Memory B cell (primary cell): Measurements from ENCODE around the gene LGALS3.

Experiments
- ATAC-seq: fragments of 150-1000 bp; cut with Tn5 transposase; 2 replicates; pipeline ENCODE4 v1.10.0; 2021; ENCODE audit warnings: low read depth, mild to moderate bottlenecking, moderate library complexity
- DNase-seq, 2 donors: peaks; one replicate each; pipeline ENCODE4 v3.0.0; 2022; ENCODE audit warnings: low spot score in 2 of 2
- H3K27ac Mint-ChIP-seq: one replicate; pipeline ENCODE4 v1.8.0; 2022; ENCODE audit warnings: mild to moderate bottlenecking, moderate library complexity, mixed read lengths
- H3K27me3 Mint-ChIP-seq: one replicate; pipeline ENCODE4 v1.8.0; 2022; ENCODE audit warnings: mixed read lengths
- H3K36me3 Mint-ChIP-seq: one replicate; pipeline ENCODE4 v1.8.0; 2022; ENCODE audit warnings: mild to moderate bottlenecking, mixed read lengths
- H3K4me1 Mint-ChIP-seq: one replicate; pipeline ENCODE4 v1.8.0; 2022; ENCODE audit warnings: mixed read lengths
- H3K4me3 Mint-ChIP-seq: one replicate; pipeline ENCODE4 v1.8.0; 2022; ENCODE audit warnings: mild to moderate bottlenecking, moderate library complexity, mixed read lengths
- H3K9me3 Mint-ChIP-seq: one replicate; pipeline ENCODE4 v1.8.0; 2022; ENCODE audit warnings: mixed read lengths

The LGALS3 gene

DNA sequence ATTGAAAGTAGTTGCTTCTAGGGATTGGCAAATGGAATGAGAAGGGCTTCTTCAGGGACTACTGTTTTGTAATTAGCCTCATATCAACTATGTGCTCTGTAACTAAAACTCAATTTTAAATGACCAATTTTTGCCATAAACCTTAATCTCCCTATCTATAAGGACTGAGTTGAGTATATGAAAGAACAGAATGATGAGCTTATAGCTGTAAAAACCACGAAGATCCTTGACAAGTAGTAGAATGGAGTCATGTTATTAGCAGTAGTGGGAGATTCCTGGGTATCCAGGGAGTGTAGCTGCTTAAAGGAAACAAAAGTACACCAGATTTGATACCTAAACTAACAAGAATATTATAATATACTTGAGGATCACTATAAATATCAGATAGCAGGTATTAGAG is 28.0 kb downstream of the LGALS3 start:
- Mint-ChIP-seq H3K27ac (peak overlapping the region; percentile 4), H3K4me1 (peaks cover 5% of the 10 kb centered on the region), H3K4me3 (no peak overlapping the region), H3K9me3 (no peaks in the 10 kb centered on the region), H3K36me3 (no peaks in the 10 kb centered on the region), H3K27me3 (no peaks in the 10 kb centered on the region)
- DNase-seq (no peak), ATAC-seq (no peak)

GRCh38 chr14:55158412-55158811 is 29.4 kb downstream of the LGALS3 start:
- no peaks in the 10 kb centered on the region for H3K9me3 Mint-ChIP-seq
- no peak for DNase-seq
- no peak overlapping the region for H3K4me3 Mint-ChIP-seq
- no peaks in the 10 kb centered on the region for H3K27me3 Mint-ChIP-seq
- H3K4me1 Mint-ChIP-seq = peaks cover 5% of the 10 kb centered on the region
- no peak for ATAC-seq
- no peak overlapping the region for H3K27ac Mint-ChIP-seq
- H3K36me3 Mint-ChIP-seq = no peaks in the 10 kb centered on the region

DNA sequence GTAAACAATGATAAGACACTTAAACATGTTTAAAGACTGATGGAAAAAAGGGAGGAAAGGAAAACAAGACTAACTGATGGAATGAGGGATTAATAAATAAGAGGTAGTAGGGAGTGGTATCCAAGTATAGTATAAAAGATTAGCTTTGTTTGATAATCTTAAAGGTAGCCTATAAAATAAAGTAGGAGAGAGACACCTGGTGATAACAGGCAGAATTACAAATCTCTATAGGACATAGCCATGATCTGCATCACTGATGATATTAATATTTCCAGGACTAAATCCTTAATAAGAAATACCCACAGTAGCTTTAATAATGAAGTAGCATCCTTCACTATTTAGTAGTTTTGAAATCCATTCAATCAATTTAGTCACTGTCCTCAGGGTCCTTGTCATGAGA is 31.9 kb downstream of the LGALS3 start:
- no peaks in the 10 kb centered on the region for H3K36me3 Mint-ChIP-seq
- no peak overlapping the region for H3K27ac Mint-ChIP-seq
- DNase-seq (peak in 1 of 2 donors; percentile 11), ATAC-seq (peak; percentile 75)
- H3K9me3 Mint-ChIP-seq = no peaks in the 10 kb centered on the region
- H3K4me3 Mint-ChIP-seq = no peak overlapping the region
- peaks cover 5% of the 10 kb centered on the region for H3K4me1 Mint-ChIP-seq
- H3K27me3 Mint-ChIP-seq = no peaks in the 10 kb centered on the region

GRCh38 chr14:55170526-55170925 is 41.5 kb downstream of the LGALS3 start:
- no peak overlapping the region for H3K4me3 Mint-ChIP-seq
- no peaks in the 10 kb centered on the region for H3K9me3 Mint-ChIP-seq
- DNase-seq (no peak), ATAC-seq (no peak)
- no peaks in the 10 kb centered on the region for H3K27me3 Mint-ChIP-seq
- no peaks in the 10 kb centered on the region for H3K36me3 Mint-ChIP-seq
- H3K27ac Mint-ChIP-seq = no peak overlapping the region
- no peaks in the 10 kb centered on the region for H3K4me1 Mint-ChIP-seq

DNA sequence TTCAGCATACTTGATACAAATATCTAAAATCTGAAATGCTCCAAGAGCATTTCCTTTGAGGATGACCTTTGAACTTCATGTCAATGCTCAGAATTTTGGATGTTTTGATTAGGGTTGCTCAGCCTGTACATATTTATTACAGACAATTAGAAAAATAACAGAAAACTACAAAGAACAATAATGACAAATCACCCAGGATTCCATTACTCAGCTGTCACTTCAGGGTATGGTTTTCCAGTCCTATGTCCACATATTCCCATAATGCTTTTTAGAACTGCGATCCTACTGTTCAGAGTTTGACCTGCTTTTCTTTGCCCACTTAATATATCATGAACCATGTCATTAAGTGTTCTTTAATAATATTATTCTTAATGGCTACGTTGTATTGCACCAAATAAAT is 51.0 kb downstream of the LGALS3 start:
- Mint-ChIP-seq H3K4me3 (no peak overlapping the region), H3K9me3 (no peaks in the 10 kb centered on the region), H3K4me1 (peaks cover 4% of the 10 kb centered on the region), H3K36me3 (no peaks in the 10 kb centered on the region), H3K27me3 (no peaks in the 10 kb centered on the region), H3K27ac (no peak overlapping the region)
- no peak for DNase-seq
- ATAC-seq = no peak

- H3K4me1 Mint-ChIP-seq = peaks cover 4% of the 10 kb centered on the region
- H3K36me3 Mint-ChIP-seq = no peaks in the 10 kb centered on the region
- H3K9me3 Mint-ChIP-seq = no peaks in the 10 kb centered on the region
- peak overlapping the region; percentile 74 for H3K27ac Mint-ChIP-seq
- no peaks in the 10 kb centered on the region for H3K27me3 Mint-ChIP-seq
- H3K4me3 Mint-ChIP-seq = peak overlapping the region; percentile 48
- DNase-seq (no peak), ATAC-seq (no peak)
Measured at GRCh38 chr14:55180434-55180833, 51.4 kb downstream of the LGALS3 start.

DNA sequence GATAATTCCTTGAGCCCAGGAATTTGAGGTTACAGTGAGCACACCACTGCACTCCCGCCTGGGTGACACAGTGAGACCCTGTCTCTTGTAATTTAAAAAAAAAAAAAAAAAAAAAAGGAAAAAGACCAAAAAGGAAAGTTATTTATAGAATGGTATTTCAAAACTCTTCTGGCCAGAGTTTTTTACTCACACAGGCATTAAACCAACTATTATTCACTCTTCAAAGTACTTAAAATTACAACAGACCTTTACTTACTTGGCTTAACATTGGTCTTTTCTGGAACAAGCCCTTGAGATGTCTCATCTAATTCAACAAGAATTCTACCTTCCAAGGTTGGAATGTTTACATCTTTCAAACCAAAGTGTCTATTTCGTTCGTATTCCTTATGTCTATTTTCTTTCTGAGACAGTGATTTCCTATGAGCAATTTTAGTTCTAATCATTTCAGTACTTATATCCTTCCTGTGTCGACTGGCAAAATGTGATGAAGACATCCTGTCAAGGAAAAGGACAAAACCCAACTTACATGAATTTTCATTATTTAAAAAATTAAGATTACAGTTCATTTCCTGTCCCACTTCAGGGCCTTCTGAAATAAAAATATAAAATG is 59.7 kb downstream of the LGALS3 start:
- H3K4me3 Mint-ChIP-seq = no peak overlapping the region
- no peak overlapping the region for H3K27ac Mint-ChIP-seq
- H3K9me3 Mint-ChIP-seq = no peaks in the 10 kb centered on the region
- no peaks in the 10 kb centered on the region for H3K36me3 Mint-ChIP-seq
- no peaks in the 10 kb centered on the region for H3K27me3 Mint-ChIP-seq
- DNase-seq (no peak), ATAC-seq (no peak)
- peaks cover 11% of the 10 kb centered on the region for H3K4me1 Mint-ChIP-seq

- no peak overlapping the region for H3K27ac Mint-ChIP-seq
- ATAC-seq (no peak), DNase-seq (no peak)
- H3K4me3 Mint-ChIP-seq = peak overlapping the region; percentile 93
- peaks cover 11% of the 10 kb centered on the region for H3K4me1 Mint-ChIP-seq
- H3K27me3 Mint-ChIP-seq = no peaks in the 10 kb centered on the region
- H3K9me3 Mint-ChIP-seq = no peaks in the 10 kb centered on the region
- H3K36me3 Mint-ChIP-seq = no peaks in the 10 kb centered on the region
Measured at GRCh38 chr14:55190906-55191202, 61.8 kb downstream of the LGALS3 start.

- H3K4me1 Mint-ChIP-seq = peaks cover 11% of the 10 kb centered on the region
- no peaks in the 10 kb centered on the region for H3K9me3 Mint-ChIP-seq
- H3K27ac Mint-ChIP-seq = peak within 1 kb of the TSS; percentile 67
- H3K36me3 Mint-ChIP-seq = no peaks in the 10 kb centered on the region
- H3K27me3 Mint-ChIP-seq = no peaks in the 10 kb centered on the region
- H3K4me3 Mint-ChIP-seq = peak within 1 kb of the TSS; percentile 93
- DNase-seq = peak; percentile 66 to 70
- ATAC-seq = peak; percentile 99
Measured at GRCh38 chr14:55191203-55192053, 62.4 kb downstream of the LGALS3 start, which contains the start of gene DLGAP5. Gene DLGAP5, minus strand, starts transcription at chr14:55191585. Its CDS starts 2,406 bp downstream, at chr14:55189179.

- H3K9me3 Mint-ChIP-seq = no peaks in the 10 kb centered on the region
- no peaks in the 10 kb centered on the region for H3K36me3 Mint-ChIP-seq
- no peaks in the 10 kb centered on the region for H3K27me3 Mint-ChIP-seq
- peak overlapping the region; percentile 93 for H3K4me3 Mint-ChIP-seq
- ATAC-seq (no peak), DNase-seq (no peak)
- peaks cover 11% of the 10 kb centered on the region for H3K4me1 Mint-ChIP-seq
- H3K27ac Mint-ChIP-seq = no peak overlapping the region
Measured at GRCh38 chr14:55192054-55192621, 63.1 kb downstream of the LGALS3 start.

DNA sequence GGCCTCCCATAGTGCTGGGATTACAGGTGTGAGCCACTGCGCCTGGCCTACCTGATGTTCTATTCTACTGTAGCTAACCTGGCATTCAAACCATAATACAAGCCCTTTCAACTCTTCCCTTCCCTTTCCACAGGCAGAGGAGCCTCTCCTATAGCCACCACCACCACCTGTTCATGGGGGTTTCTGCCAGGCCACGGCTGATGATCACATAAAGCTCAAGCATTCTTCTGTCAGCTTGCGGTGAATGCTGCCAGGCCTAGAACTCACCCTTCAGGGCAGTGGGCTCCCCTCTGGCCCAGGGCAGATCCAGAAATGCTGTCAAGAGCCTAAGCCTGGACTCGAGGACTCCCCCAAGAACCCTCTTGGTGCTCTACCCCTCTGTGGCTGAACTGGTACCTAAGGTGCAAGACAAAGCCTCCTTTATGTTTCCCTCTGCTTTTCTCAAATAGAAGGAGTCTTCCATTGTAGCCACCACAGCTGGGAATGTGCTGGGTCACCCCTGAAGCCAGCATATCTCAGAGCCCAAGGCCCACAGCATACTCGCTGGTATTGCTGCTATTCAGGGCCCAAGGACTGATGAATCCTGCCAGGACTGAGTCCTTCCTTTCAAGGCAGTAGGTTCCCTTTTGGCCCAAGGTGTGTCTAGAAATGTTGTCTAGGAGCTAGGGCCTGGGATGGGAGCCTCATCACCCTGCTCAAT is 65.8 kb downstream of the LGALS3 start:
- H3K36me3 Mint-ChIP-seq = no peaks in the 10 kb centered on the region
- no peak for ATAC-seq
- no peaks in the 10 kb centered on the region for H3K27me3 Mint-ChIP-seq
- no peak overlapping the region for H3K4me3 Mint-ChIP-seq
- DNase-seq = no peak
- H3K27ac Mint-ChIP-seq = no peak overlapping the region
- H3K9me3 Mint-ChIP-seq = no peaks in the 10 kb centered on the region
- H3K4me1 Mint-ChIP-seq = peaks cover 11% of the 10 kb centered on the region
